Measurements from ENCODE around the gene ASPG.

The ASPG gene

DNA sequence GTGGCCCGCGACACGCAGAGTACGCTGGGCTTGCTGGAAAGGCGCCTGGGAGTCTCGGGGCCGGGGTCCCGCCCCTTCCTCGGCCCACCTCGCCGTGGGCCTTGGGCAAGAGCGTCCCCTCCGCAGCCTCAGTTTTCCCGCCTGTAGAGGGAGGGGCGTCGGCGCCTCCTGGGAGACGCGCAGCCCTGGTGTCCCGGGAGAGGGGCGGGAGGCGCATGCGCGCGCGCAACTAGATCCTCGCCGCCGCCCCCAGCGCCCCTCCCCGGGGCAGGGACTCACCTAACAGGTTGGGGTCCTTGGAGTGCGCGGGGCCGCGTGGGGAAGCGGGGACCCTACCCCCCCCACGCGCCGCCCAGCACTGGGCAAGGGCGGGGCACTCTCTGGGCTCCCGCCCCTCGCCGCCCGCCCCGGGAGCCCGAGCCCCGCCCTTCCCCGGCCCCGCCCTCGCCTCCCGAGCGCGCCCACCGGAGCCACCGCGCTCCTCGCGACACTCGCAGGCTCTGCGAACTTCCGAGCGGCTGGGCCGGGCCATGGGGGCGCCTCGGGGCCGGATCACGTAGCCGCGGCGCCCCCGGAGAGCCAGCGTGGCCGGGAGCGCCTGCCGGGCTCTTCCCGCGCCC is 52.7 kb downstream of the ASPG start, which contains the start of gene KIF26A:
Gene KIF26A, plus strand, starts transcription at position 490 of the 620 bp plus-strand sequence. CDS start 136 bp downstream, outside the sequence.
- FAIRE-seq = no peak

DNA sequence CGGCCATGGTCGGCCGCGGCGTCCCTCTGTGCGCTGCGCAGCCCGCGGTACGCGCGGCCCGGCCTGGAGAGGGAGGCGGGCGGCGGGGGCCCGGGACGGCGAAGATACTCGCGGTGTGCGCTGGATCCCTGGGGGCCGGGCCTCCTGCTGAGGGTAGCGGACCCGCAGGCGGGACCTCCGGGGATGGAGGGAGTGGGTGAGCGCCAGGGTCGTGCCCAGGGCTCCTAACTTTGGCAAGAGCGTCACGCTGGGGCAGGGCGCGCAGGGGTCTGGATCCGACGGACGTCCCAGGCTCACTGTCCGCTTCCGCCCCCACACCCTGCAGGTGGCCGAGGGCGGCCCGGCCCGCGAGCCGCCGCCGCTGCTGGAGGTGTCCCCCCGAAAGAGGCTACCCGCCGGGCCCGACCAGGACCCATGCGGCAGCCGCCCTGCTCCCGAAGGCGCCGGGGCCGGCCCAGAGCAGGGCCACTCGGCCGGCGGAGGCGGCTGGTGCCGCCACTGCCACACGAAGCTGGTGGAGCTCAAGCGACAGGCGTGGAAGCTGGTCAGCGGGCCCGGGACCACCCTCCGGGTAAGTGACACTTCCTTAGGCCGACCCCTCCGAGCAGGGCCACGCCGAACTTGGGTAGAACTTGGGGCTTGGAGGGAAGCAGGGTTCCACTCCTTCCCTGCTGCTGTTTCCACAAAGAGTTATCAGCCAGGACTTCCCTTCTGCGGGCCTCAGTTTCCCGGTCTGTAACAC is 53.4 kb downstream of the ASPG start:
- no peak for FAIRE-seq

DNA sequence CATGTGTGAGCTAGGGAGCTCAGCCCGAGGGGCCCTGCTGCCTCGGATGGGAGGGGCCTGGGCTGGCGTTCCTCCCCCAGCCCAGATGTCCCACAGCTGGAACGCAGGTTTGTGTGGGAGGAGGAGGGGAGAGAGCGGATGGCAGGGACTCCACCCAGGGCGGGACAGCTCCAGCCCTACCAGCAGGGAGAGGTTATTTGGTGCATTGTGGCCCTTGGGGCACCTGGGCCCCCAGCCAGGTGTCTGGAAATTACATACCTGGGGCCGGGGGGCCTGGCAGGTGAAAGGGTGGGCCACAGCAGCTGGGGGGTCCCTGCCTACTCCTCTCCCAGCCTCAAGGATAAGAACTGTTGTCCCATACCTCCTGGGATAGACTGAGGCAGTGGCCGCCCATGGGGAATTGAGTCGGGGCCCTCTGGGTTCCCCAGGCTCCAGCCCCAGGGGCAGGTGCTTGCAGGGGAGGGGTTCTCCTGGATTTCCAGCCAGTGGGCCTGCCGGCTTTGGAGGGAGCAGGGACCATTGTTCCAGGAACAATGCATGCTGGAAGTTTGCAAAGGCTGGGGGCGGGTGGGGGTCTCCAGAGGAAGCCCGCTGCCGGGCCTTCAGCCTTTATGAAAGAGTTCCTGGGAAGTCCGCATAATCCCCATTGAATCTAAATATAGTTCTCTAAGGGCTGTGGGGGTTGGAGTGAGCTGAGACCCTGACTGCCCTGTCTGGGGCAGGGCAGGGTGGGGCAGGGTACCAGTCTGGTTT is 54.1 kb downstream of the ASPG start:
- no peak for FAIRE-seq

DNA sequence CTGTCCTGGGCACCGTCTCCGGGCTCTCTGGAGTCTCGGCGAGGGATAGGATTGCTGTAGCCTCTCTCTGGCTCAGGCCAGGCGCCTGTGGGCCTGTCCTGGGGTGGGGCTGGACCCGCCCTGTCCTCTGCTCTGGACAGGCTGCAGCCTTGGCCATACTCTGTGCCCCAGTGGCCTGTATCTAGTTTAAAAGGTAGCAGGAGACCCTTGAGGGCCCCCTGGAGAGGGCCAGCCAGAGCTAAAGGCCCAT is 54.6 kb downstream of the ASPG start:
- FAIRE-seq = no peak

DNA sequence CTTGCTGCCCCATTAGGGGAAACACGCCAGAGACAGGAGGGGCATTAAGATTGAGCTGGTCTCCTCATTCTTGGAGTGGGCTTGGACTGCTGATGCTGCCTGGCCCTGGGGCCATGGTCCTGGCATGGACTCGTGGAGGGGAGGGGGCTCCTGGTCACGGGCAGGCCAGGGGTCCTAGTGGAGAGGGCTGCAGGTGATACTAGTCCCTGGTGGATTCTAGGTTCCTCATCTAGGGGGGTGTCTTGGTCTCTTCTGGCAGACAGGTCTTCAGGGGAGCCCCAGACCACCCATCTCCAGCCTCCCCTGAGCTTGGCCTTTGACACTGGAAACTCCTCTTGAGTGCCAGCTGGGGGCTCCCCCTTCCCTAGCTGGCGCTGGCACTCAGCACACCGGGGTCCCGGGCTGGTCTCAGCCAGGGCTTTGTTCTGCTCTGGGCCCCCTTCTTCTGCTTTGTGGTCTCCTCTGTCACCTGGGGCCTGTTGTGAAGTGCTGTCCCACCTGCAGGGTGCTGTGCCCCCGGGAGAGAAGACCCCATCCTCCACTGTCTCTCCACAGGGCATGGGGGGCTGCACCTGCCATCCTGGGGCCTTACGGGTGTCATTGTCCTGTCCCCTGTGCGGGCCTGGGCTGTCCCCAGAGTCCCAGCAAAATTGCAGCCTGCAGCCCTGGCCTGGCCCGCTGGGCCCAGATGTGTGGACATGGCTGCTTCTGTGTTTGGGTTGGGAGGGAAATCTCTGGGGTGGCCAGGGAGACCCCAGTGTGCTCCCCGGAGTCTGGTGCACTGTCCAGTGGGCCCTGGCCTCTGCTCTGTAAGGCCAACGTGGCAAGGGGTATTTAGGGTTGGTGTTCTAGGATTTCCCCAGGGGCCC is 55.2 kb downstream of the ASPG start:
- FAIRE-seq = no peak

DNA sequence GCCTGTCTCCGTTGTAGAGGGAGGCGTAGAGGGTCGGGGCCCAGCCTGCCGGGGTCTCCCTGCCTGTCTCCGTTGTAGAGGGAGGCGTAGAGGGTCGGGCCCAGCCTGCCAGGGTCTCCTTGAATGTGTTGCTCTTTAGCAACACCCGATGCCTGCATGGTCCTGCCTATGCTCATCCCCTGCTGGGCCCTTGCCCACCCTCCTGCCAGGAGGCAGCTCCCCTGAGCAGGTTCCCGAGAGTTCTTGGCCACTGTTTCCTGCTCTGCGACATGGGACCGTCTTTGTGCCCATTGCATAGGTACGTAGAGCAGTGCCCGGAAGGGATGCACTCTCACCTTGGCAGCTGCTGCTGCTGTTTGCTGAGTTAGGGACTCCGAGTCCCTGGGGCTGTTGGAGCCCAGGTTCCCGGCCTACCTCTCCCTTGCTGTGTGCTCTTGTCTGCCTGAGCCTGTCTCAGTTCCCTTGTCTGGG is 56.2 kb downstream of the ASPG start:
- FAIRE-seq = no peak

DNA sequence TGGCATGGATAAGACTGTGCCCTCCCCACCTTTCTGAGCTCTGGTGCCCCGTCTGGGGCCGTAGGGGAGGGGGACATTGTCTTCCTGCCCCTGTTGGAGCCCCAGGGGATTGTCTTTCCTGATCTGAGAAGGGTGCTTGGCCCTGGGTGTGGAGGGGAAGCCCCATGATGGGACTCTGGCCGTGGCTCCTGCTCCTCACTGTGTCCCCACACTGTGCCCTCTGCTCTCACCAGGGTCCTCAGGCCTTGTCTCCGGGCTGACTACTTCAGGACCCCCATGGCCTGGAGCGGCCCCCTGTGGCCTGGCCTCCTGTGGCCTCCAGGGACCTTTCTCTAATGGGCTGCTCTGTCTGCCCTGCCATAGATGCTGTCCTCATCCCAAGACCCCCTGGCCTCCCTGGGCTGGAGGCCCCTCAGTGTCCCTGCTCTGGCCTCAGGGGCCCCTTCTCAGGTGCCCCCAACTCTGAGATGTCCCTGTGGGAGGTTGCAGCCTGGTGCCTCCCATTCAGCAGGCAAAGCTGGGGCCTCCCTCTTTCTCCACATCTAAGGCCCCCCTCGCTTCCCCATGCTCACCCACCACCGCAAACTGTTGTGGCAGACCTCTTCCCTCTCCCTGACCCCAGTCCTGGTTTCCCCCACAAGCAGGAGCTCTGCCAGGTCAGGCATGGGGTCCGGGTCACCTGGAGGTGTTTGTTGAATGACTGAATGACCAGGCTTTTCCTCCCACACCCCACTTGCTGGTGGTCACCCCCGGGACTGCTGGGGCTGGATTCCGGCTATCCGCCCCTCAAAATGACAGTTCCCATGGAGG is 56.8 kb downstream of the ASPG start:
- FAIRE-seq = no peak

DNA sequence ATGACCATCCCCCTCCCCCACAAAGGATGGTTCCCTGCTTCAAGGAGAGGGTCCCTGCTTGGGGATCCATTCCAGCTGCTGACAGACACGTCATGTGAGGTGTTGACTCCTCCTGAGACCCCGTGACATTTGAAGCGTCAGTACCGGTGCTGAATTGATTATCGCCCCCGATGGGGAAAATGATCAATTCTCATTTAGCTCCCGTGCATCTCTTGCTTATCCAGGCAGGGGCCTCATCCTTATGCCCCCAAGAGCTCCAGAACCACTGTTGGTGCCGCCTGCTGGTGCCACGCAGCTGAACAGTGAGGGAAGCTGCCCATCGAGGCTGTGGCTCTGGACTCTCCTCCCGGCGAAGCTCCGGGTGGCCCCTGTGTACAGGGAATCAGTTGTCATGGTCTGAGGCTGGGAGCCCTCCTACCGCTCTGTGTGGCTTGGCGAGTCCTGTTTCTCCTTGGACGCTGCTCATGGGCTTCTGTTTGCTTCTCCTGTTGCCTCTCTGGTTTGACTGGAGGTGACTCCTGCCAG is 57.5 kb downstream of the ASPG start:
- FAIRE-seq = no peak

DNA sequence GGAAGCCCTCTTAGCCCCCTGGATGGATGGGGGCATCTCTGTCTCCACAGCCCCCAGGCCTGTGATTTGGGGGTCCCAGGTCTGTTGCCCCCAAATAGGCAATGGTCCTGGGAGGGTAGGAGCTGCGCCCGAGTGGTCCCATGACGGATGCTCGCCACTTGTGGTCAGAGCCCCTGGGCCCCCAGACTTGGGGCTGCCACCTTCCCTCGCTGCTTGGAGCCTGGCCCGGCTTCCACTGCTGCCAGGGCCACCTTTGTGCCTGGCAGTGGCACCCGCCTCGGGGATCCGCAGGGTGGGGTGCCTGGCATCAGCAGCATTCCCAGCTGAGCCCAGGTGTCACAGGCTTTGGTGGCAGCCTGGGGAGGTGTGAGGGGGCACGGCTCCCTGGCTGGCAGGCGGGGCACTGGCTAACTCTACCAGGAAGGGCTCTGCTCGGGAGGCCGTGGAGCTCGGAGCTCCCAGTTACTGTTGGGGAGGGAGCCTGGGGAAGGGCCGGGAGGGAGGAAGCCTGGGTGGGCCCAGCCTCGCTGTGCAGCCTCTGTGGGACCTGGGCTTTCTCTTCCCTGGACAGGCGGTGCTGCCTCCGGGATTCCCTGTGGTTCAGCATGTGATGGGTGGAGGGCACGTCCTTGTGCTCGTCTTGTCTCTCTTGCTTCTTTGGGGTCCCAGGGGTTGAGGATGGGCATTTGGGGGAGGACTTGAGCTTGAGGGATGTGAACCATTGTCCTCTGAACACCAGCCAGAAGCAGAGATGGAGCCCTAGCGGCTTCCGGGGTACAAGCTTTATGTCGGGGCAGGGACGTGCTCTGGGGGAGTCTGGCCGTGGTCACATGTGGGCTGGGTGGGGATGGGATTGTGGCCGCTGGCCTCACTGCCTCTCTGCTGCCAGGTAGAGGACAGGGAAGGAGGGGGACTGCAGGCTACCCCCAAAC is 58.3 kb downstream of the ASPG start:
- FAIRE-seq = no peak

DNA sequence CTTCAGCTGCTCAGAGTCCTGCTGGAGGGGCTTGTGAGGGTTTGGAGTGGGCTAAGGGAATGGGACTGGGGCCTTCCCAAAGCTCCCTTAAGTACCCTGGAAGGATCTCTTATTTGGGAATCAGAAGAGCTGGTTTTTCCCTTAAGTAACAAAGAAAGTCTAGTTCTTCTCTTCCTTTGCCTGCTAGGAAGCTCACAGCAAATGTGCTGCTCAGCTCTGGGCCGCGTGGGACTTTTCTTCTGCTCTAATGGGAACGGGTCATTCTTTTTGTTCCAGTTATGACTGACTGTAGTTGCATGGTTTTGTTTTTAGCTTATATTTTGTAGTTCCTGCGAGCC is 58.9 kb downstream of the ASPG start:
- no peak for FAIRE-seq

DNA sequence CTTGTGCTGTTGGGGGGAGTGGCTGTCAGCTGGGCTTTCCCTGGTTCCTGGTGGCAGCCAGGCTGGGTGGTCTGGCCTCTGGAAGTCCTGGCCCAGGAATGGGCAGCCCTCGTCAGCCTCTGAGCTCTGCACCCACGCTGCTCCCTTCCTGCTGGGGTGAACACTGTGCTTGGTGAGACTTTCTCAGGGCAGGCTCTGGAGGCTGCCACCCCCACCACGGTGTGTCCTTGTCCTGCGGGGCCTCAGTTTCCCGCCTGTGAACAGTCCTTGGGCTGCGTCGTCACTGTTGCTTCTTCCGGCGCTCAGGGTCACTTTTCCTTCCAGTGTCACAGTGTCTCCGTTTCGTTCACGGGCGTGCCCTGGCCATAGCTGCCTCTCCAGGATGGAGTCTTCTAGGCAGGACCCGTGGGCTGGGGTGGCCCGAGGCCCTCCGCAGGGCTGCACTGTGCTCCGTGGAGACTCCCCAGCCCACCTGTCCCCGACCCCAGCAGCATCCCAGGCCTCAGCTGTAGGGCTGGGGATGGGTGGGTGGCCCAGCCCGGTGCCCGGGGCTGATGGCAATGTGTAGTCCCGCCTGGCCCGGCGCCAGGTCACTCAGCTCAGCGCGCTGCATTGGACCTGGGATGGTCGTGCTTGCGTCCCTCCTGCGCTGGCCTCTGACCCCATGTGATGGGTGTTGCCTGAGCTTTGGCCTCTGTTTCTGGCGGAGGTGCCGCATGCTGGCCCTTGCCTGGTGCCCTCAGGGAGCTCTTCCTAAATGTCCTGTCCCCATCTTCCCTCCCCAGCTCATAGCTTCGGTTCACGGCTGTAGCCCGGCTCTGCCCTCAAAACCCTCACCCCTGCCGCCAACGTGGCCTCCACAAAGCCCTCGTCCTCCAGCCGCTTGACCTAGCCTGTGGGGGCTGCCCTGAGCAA is 59.7 kb downstream of the ASPG start:
- no peak for FAIRE-seq

DNA sequence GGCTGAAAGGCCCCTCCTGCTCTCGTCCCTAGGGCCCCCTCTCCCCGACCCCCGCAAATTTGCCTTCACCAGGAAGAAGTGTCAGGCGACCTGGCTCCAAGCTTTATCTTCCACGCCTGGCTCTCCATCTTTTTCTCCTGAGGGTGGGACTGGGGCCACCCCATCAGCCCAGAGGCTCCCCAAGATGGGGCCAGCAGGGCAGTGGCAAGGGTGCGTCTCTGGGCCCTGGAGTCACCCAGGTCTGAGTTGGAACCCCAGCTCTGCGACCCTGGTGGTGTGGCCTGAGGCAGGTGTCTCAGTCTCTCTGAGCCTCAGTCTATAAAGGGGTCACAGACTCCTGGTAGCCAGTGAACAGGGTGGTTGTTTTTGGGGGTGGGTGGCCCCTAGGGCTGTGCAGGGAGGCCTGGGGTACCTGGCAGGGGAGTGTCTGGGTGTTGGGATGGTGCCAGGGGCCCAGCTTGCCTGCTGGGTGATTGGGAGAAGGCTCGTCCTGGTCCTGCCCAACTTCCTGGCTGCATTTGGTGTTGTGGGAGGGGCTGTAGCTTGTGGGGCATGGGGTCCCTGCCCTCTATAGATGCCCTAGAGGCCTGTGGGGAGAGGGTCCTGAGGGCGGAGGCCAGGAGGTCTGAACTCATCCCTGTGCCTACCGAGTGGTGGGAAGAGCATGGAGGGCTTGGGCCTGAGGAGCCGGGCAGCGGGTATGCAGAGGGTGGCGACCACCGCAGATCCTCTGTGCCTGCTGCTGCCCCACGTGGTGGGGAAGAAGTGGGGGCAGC is 60.5 kb downstream of the ASPG start:
- no peak for FAIRE-seq

DNA sequence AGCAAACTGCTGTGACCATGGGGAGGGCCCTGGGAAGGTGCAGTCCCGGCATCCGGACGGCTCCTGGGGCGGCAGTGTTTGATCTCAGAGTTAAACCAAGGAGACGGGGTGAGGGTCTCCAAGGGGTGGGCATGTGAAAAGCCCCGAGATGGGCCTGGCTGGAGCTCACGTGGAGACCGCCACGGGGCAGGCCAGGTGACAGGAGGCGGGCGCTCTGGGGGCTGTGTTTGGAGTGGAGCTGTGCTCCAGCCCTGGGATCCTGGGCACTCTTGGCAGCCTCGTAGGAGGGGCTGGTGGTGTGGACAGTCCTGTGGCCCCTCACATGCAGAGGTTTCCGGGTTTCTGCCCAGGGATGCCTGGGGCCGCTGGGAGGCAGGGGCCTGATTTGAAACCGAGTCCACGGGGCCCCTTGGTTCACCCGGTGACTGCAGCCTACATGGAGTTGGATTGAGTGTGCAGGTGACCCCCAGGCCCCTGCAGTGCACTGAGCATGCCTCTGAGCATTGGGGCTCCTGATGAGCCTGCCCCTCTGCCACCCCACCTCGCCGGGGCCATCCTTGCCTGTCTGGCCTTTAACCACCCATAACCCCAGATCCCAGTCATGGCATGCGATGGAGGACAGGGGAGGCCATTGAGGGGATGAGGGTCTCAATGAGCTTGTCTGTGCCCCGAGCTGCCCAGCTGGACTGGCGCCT is 61.3 kb downstream of the ASPG start:
- no peak for FAIRE-seq

DNA sequence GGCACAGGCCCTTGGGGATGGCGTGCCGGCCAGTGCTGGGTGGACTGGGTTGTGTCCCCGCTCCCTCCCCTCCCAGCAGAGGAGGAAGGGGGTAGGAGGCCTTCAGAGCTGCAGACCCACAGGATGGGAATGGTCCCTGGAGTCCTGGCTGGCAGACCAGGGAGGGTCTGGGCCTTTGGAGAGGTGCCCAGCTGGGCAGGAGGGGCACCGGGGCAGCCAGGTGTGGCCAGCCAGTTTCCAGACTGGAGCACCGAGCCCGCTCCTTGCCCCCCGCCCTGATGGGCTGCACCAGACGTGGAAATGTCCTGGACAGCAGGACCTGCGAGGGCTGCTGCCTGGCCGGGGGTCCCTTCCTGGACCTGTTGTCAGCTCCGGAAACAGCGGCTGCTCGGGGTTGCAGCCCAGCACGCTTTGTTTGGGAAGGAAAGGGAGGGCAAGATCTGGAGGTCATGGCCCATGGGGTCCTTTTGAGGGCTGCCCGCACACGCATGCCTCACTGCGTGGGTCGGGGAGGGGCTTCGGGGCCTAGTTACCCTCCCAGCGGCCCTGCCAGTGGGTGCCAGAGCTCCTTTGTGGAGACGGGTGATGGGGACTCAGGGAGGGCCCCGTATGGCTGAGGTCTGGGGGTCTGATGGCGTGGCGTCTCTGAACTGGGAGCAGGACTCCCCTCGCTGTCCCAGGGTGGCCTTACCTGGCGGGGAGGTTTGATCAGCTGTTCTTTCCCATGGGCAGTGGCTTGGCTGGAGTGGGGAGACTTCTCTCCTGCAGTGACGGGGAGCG is 62.0 kb downstream of the ASPG start:
- no peak for FAIRE-seq

DNA sequence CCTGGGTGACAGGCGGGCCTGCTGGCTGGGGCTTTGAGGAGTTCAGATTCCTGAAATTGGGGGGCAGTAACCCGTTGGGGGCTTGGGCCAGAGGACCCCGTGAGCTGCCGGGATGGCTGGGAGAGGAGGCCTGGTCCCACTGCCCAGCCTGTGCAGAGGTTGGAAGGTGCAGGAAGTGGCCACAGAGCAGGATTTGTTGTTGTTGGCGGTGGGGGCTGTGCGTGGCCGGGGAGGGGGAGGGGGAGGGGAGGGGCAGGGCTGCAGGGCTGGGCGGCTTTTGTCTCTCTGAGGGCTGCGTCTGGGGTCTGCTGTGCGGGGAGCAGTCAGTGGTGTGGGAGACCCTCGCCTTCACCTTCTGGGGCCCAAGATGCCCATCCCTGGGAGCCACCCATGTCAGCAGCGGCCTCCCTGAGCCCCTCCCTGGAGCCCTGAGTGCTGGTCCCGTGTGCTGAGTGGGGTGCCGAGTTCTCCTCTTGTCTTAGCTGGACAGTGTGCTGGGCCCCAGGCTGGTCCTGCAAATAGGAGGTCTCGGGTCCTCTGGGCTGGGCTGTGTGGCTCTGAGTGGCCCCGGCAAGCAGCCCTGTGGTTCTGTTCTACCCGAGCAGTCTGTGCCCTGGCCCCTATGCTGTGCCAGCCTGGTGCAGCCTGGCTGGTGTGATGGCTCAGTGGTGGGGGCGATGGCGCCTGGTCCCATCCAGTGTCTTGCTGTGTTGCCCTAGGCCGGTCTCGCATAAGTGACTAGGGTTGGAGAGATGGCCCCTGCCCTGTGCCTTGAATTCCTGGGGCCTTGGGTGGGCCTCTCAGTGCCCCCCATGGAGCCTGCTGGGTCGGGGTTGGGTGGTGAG is 63.2 kb downstream of the ASPG start:
- no peak for FAIRE-seq

DNA sequence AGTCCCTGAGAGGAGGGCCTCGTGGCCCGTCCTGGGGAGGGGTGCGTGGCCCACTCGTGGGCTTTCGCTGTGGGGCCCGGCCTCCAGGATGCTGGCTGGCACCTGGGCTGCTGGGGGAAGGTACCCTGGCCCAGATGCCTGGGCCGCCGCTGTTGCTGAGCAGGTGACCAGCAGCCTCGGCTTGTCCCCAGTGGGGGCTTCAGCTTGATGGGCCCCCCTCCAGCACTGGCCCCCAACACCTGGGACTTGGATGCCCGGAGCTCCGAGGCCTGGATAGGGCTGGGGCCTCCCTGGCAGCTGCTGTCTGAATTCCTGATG is 63.7 kb downstream of the ASPG start:
- no peak for FAIRE-seq
